Subcutaneous adipose tissue (tissue), 4 donors: ENCODE results near the gene PDE2A. TPM values are rescaled to one million over a fixed set of nuclear protein-coding genes. Genes with fewer than 3 reads are reported as not detected.

Source experiments
- CTCF ChIP-seq: fragments of 450-650 bp; IDR thresholded peaks from one replicate; pipeline ENCODE4 v1.5.1; 2016; ENCODE audit warnings: low read depth, mild to moderate bottlenecking, control low read depth, antibody characterized with exemption, moderate library complexity
- total RNA-seq, 4 donors: library from RNA; depleted of rRNA; stranded (reverse); fragments of >200 nt; gene quantifications; one replicate each; pipeline ENCODE4 v1.1.0, GENCODE V29; 2016

The PDE2A gene
- total RNA-seq, 4 donors from 2014 or later = 51.2 to 325 (median 74.5) TPM

- no peak for TF ChIP-seq CTCF
Observed at GRCh38 chr11:72575533-72576242, 98.5 kb downstream of the PDE2A start.

DNA sequence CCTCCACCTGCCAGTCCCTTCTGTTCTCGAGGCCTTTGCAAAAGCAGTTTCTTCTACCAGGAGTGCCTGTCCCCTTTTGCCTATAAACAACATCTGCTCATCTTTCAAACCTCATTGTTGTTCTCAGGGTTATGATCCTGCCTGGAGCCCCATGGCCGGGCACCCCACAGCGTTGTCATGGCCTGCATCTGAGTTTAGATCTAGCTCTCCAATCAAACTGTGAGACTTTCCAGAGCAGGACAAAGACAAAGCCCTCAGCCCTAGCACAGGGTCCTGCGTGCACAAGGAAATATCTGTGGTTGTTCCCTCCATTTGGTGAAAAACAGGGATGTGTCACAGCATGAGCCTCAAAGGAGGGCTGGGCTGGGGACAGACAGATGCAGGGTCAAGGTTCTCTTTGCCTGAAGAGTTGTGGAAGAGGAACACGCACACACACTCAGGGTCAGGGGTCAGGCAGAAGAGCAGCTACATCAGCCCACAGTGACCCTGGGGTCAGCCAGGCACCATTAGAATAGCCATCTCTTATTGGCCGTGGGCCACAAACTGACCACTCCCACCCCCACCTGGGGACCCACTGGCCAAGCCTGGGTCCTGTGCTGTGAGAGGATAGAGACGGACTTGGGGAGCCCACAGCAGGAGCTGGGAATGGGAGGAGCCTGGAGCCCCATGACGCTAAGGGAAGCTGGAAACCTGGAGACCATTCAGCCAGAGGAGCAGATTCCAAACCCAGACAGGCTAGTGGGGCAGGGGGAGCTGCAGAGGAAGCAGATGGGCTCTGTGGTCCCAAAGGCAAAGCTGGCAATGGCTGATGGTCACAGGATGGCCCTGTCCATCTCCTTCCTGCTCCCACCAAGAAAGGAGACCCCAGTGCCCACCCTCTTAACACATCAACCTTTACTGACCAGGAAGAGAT lies 99.4 kb downstream of the PDE2A start:
- TF ChIP-seq CTCF = no peak

- no peak for TF ChIP-seq CTCF
Observed at GRCh38 chr11:72573855-72574445, 100.3 kb downstream of the PDE2A start.

GRCh38 chr11:72573072-72573854 lies 101.0 kb downstream of the PDE2A start:
- no peak for TF ChIP-seq CTCF

DNA sequence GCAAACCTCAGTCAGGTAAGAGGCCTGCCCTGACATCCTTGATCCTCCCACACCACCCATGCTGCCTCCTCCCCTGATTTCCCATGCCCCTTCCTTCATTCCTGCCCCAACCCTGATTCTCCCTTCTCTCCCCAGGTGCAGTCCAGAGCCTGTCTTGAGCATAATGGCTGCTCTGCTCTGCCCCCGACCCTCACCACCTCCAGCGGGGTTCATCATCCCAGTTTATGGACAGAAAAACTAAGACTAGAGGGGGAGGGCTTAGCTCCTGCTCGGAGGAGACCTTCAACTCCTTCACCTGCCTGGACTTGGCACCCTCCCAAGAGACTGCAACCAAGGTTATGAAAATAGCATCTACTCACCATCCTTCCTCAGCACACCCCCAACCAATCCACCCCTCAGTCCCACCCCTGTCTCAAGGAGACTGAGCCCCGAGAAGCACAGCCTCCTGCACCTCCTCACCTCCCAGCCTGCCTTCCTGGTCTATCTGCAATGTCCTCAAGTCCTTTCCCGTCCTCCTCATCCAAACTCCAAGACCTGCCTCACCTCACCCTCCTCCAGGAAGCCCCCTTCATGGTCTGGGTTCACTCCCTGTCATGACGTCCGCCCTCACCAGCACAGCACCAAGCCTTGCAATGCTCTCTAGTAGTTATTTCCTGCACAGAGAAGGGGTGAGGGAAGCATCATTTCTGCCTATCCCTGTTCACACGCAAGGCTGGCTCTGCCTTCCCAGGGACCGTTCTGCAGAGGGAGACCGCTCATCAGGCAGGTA lies 103.1 kb downstream of the PDE2A start:
- TF ChIP-seq CTCF = no peak

GRCh38 chr11:72569966-72570892 lies 104.0 kb downstream of the PDE2A start:
- no peak for TF ChIP-seq CTCF
